K562 (cell line): ENCODE data around the gene P4HTM. TPM values are rescaled to one million over a fixed set of nuclear protein-coding genes. Genes with fewer than 3 reads are reported as not detected.

ENCODE experiments used
- ATAC-seq: fragments of 200-7000 bp; cut with Tn5 transposase; 3 replicates; pipeline ENCODE4 v1.9.1; 2020; ENCODE audit warnings: moderate library complexity
- BruUV-seq: library from RNA; stranded (reverse); fragments of 400-500 nt; replicated peaks from 2 replicates; lab custom pipeline; 2021; lab: Mats Ljungman, UMichigan
- CTCF ChIA-PET: fragments of 300-600 bp; formaldehyde crosslinking; extraction: SDS; loops from one replicate; lab custom pipeline; 2021; ENCODE audit warnings: low intra/inter-chr PET ratio; lab: Yijun Ruan, JAX
- POLR2A ChIA-PET: fragments of 300-600, 350-650 bp; sonication (Branson Sonifier 250); formaldehyde crosslinking; extraction: SDS; loops from one replicate; lab custom pipeline; 2021; ENCODE audit warnings: antibody characterized with exemption, inconsistent platforms; lab: Yijun Ruan, JAX
- DNase-seq, 4 experiments: peaks; one replicate each; pipeline versions ENCODE4 v3.0.0 to v3.0.0-alpha.2; 2011 to 2018; ENCODE audit warnings: low spot score in 3 of 4, mixed read lengths in 3 of 4; ENCODE audit errors: extremely low read depth in 1 of 4
- FAIRE-seq: peaks from 2 replicates; lab custom pipeline; 2011; peaks lifted over from hg19 to GRCh38; lab: Jason Lieb, UNC
- H2AFZ ChIP-seq: 2 replicates; pipeline ENCODE4 v1.6.0; 2011; ENCODE audit warnings: low read depth, low read length, control low read depth, inconsistent platforms
- H3K27ac ChIP-seq: fragments of 200-600 bp; 3 replicates; pipeline ENCODE4 v1.8.0; 2011; ENCODE audit warnings: low read depth, mild to moderate bottlenecking, control low read depth, inconsistent platforms, low read length, moderate library complexity, mixed read lengths; ENCODE audit errors: extremely low read depth
- H3K27me3 ChIP-seq, 2 experiments: fragments of 300-600 bp in 1 of 2; 2 replicates in 1 of 2; 3 replicates in 1 of 2; pipeline versions ENCODE4 v1.6.0 to v1.8.0; 2011; ENCODE audit warnings: inconsistent platforms in 2 of 2, low read length in 2 of 2, mild to moderate bottlenecking in 1 of 2, mixed read lengths in 1 of 2, moderate library complexity in 1 of 2; ENCODE audit not compliant: control insufficient read depth in 2 of 2, insufficient read depth in 2 of 2
- H3K36me3 ChIP-seq: fragments of 300-600 bp; 3 replicates; pipeline ENCODE4 v1.8.0; 2011; ENCODE audit warnings: mild to moderate bottlenecking, low read length, inconsistent platforms; ENCODE audit not compliant: control insufficient read depth, insufficient read depth
- H3K4me1 ChIP-seq, 2 experiments: fragments of 200-600 bp in 1 of 2; replicated peaks in 1 of 2; 2 replicates in 1 of 2; 3 replicates in 1 of 2; pipeline versions ENCODE4 v1.5.1 to v1.8.0; 2011; ENCODE audit warnings: inconsistent platforms in 2 of 2, low read length in 2 of 2, mild to moderate bottlenecking in 1 of 2, mixed read lengths in 1 of 2, moderate library complexity in 1 of 2; ENCODE audit not compliant: control insufficient read depth in 2 of 2, insufficient read depth in 2 of 2
- H3K4me2 ChIP-seq: 2 replicates; pipeline ENCODE4 v1.6.1; 2011; ENCODE audit warnings: low read length, control low read depth, inconsistent platforms, mixed read lengths; ENCODE audit not compliant: insufficient read depth
- H3K4me3 ChIP-seq: fragments of 200-600 bp; sonication (generic), shearing (Covaris generic); 2 replicates; pipeline ENCODE4 v1.5.1; 2016; ENCODE audit warnings: control low read depth, inconsistent platforms
- H3K79me2 ChIP-seq: fragments of 200-600 bp; 3 replicates; pipeline ENCODE4 v1.8.0; 2011; ENCODE audit warnings: low read length, inconsistent platforms; ENCODE audit not compliant: control insufficient read depth, insufficient read depth
- H3K9ac ChIP-seq, 2 experiments: 2 replicates each; pipeline versions ENCODE4 v1.6.0 to v1.6.1; 2011; ENCODE audit warnings: low read depth in 2 of 2, low read length in 2 of 2, control low read depth in 1 of 2, inconsistent platforms in 1 of 2, mild to moderate bottlenecking in 1 of 2, mixed read lengths in 1 of 2; ENCODE audit not compliant: insufficient read depth in 1 of 2
- H3K9me1 ChIP-seq: one replicate; pipeline ENCODE4 v1.6.0; 2011; ENCODE audit warnings: inconsistent platforms, mild to moderate bottlenecking, low read length, moderate library complexity; ENCODE audit not compliant: control insufficient read depth, insufficient read depth
- H3K9me3 ChIP-seq: replicated peaks from 2 replicates; pipeline ENCODE4 v1.5.1; 2011; ENCODE audit warnings: low read depth, low read length, inconsistent platforms; ENCODE audit not compliant: control insufficient read depth, insufficient read depth
- H4K20me1 ChIP-seq: replicated peaks from 2 replicates; pipeline ENCODE4 v1.6.1; 2011; ENCODE audit warnings: low read length, inconsistent platforms, mixed read lengths; ENCODE audit not compliant: control insufficient read depth, insufficient read depth
- ASH1L ChIP-seq: fragments of 450-650 bp; IDR thresholded peaks from 2 replicates; pipeline ENCODE4 v1.6.1; 2018; ENCODE audit warnings: borderline replicate concordance, mild to moderate bottlenecking, low read depth; ENCODE audit not compliant: partially characterized antibody
- KDM5B ChIP-seq: fragments of 200-600 bp; sonication (generic); IDR thresholded peaks from 2 replicates; pipeline ENCODE4 v1.6.1; 2012; ENCODE audit warnings: low read depth, mild to moderate bottlenecking, moderate library complexity, low read length, control low read depth, inconsistent platforms; ENCODE audit not compliant: insufficient replicate concordance
- POLR2A ChIP-seq: fragments of 450-650 bp; conservative IDR thresholded peaks from 2 replicates; pipeline ENCODE4 v1.6.1; 2016
- POLR2AphosphoS2 ChIP-seq: IDR thresholded peaks from 2 replicates; pipeline ENCODE4 v1.6.1; 2012; ENCODE audit warnings: low read length, improper control_type of control experiment
- POLR2G ChIP-seq: fragments of 200-400 bp; formaldehyde crosslinking; IDR thresholded peaks from 2 replicates; pipeline ENCODE4 v1.6.1; 2017; ENCODE audit warnings: low read depth, mild to moderate bottlenecking, antibody characterized with exemption, low read length, moderate library complexity
- RBFOX2 ChIP-seq: fragments of 200-400 bp; formaldehyde crosslinking; IDR thresholded peaks from 2 replicates; pipeline ENCODE4 v1.6.1; 2017; ENCODE audit warnings: low read depth, mild to moderate bottlenecking, low read length, moderate library complexity
- SUPT5H ChIP-seq: fragments of 450-650 bp; IDR thresholded peaks from 2 replicates; pipeline ENCODE4 v1.6.1; 2016
- WGBS: fragments of 100-300 bp; shearing (Covaris generic); methylation state at CpG from one replicate; pipeline ENCODE4 v1.1.6; 2016; ENCODE audit warnings: low coverage, mixed read lengths; ENCODE audit not compliant: insufficient coverage; ENCODE audit errors: missing lambda C conversion rate; 5-methylcytosine and 5-hydroxymethylcytosine counted together
- in situ Hi-C: fragments of 300-500 bp; cut with MboI; formaldehyde crosslinking; loops from 4 replicates; pipeline ENCODE4 v1.15.0; 2018; ENCODE audit warnings: inconsistent platforms, mixed read lengths
- intact Hi-C: fragments of 100-400 bp; cut with micrococcal nuclease; formaldehyde crosslinking; loops from 2 replicates; pipeline ENCODE4 v1.14.2; 2022
- polyA plus RNA-seq, 8 experiments: library from polyadenylated mRNA; depleted of rRNA in 4 of 8; stranded (reverse) in 5 of 8; unstranded in 3 of 8; fragments of >200 nt; fragmentation: Nextera tagmentation in 2 of 8; fragmentation: Illumina TruSeq in 1 of 8; extraction: Ambion mirVana in 2 of 8; extraction: Trizol in 1 of 8; gene quantifications; 2 replicates each; pipeline versions ENCODE4 v1.2.1 to v1.2.3, GENCODE V29; 2011 to 2014; ENCODE audit warnings: inconsistent platforms in 1 of 8, missing spikeins in 1 of 8
- total RNA-seq, 7 experiments: library from RNA; depleted of rRNA in 6 of 7; stranded (reverse); fragments of >200 nt in 6 of 7; fragmentation: Illumina TruSeq in 2 of 7; extraction: Trizol in 2 of 7; gene quantifications; 2 replicates each; pipeline versions ENCODE4 v1.2.1 to v1.2.3, GENCODE V29; 2011 to 2021; ENCODE audit warnings: low replicate concordance in 1 of 7
- TF ChIP-seq, protein P1 (sequence below): fragments of 450-650 bp; formaldehyde crosslinking; IDR thresholded peaks from 2 replicates; pipeline ENCODE4 v1.4.0; 2020; ENCODE audit warnings: mild to moderate bottlenecking, moderate library complexity

Gene P4HTM
- total and polyA plus RNA-seq, 9 of the 15 experiments (the other 6 are each of a cell fraction or from before 2014, with no cell fraction given) = 0.09 to 0.66 (median 0.25) TPM; not detected in 2

DNA sequence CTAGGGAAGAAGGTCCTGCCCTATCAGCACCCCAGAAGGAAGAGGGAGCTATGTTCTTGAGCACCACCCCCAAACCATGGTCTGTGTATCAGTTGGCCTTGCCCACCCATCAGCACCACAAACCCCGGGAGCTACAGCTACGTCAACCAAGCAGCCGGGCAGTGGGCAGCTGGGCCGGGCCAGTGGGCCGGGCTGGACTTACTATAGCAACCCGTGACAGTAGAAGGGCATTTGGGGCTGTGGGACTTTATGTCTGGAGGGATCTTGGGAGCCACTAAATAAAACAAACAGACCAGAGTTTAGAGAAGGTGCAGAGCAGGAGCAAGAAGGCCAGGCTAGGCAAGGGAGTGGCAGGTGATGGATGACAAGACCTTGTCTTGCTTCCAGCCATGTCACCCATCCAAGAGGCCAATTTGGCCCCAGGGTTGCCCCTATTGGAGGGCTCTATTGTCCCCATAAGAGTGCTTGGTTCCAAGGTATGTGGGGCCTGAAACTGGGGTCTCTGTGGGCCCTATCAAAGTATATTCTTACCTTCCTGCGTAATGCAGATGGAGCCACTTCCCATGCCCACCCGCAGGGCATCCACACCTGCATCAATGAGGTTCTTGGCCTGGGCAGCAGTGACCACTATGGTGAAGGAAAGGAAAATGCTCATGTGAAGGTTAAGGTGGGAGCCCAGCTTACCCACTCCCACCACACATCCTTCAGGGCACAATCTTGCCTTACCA, 35.9 kb downstream of the P4HTM start:
- BruUV-seq = no TSS peak
- intact Hi-C loops (loop anchor here (10.0 kb wide), 1 partner anchor 139 kb away; the partner anchor contains the start of gene CCDC71), in situ Hi-C loops (no loop called here)
- Histone ChIP-seq H3K79me2 (peaks cover 83% of the 10 kb centered on the region), H3K4me1 (peaks cover 37 to 63% of the 10 kb centered on the region in 2 experiments; a peak in 4 of 5 replicates), H3K27ac (no peak overlapping the region; the same call in 2 of the 3 replicates), H3K27me3 (no peaks in the 10 kb centered on the region), H3K4me2 (no peak overlapping the region), H3K4me3 (no peak overlapping the region), H3K36me3 (peaks cover 76% of the 10 kb centered on the region), H3K9ac (peak overlapping the region in 1 of 2 experiments; percentile 72; a peak in 1 of 4 replicates), H2AFZ (no peak overlapping the region), H3K9me3 (no peaks in the 10 kb centered on the region), H4K20me1 (peaks cover 12% of the 10 kb centered on the region), H3K9me1 (peaks cover 9% of the 10 kb centered on the region)
- ChIA-PET CTCF (no interaction called here), POLR2A (interaction anchor here (0.6 to 3.8 kb wide), 11 partner anchors 8 to 68 kb away, joined by 3 to 19 read pairs (median 4); partner anchors contain the start of gene QRICH1)
- ATAC-seq = no peak
- WGBS = 84% methylated on average over 6 of the region's 8 CpGs
- FAIRE-seq = no peak
- DNase-seq = no peak
- TF ChIP-seq KDM5B (peak; percentile 21), POLR2A (peak; percentile 37; the same call in 1 of the 2 replicates), RBFOX2 (0 out of 2 replicates have a peak, but pooled peaks have one; percentile 47), POLR2AphosphoS2 (peak; percentile 53), SUPT5H (peak; percentile 47), POLR2G (peak; percentile 69), ASH1L (no peak)
- TF ChIP-seq, protein P1, sequence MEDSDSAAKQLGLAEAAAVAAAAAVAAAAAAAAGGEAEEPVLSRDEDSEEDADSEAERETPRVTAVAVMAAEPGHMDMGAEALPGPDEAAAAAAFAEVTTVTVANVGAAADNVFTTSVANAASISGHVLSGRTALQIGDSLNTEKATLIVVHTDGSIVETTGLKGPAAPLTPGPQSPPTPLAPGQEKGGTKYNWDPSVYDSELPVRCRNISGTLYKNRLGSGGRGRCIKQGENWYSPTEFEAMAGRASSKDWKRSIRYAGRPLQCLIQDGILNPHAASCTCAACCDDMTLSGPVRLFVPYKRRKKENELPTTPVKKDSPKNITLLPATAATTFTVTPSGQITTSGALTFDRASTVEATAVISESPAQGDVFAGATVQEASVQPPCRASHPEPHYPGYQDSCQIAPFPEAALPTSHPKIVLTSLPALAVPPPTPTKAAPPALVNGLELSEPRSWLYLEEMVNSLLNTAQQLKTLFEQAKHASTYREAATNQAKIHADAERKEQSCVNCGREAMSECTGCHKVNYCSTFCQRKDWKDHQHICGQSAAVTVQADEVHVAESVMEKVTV (CRISPR knock-in tag) = no peak
